Bladder microvascular endothelial cell (primary cell): ENCODE results near the gene XPC. TPM values are rescaled to one million over a fixed set of nuclear protein-coding genes. Genes with fewer than 3 reads are reported as not detected.

ENCODE experiments used
- total RNA-seq: library from RNA; depleted of rRNA; stranded (reverse); fragments of >200 nt; gene quantifications from 2 replicates; pipeline ENCODE4 v1.2.3, GENCODE V29; 2014

Gene XPC
- total RNA-seq: 35.8 and 60.5 TPM in 2 replicates

DNA sequence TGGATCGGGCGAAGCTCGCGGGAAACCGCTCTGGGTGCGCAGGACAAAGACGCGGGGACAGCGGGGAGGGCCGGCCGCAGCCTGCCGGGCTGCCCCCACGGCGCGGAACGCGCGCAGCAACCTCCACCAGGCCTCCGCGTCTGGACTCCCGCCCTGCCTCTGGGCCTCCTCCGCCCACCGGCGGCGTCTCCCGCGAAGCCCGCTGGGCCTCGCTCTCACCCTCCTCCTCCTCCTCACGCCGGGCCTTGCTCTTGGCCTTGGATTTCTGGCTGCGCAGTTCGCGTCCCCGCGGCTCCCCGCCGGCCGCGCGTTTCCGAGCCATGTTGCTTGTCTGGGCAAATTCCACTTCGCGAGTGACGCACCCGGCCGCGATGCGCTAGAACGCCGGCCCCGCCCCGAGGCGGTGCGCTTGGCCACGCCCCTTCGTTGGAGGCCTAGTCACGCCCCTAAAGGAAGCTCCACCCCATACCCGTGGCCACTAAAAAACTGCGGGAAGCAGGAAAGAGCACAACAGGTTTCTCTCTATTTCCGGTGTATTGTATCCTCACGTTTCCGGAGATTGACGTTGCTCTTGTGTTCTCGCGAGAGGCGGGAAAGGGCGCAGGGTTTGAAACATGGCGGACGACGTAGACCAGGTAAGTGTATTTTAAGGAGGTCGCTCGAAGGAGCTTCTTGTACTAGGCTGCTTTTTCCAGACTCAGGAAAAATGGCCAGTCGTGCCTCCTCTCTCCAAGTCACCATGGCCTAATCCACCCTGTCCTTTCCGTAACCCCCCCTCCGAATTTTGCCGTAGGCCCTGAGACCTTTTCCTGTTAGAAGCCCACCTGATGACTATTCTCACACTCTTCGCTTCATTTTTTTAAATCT lies at the start of gene XPC, which contains the start of gene LSM3:
XPC (minus strand) TSS at position 355 of the 867 bp plus-strand sequence; CDS start at position 322, 33 bp downstream.
LSM3 (plus strand) TSS at position 571 of the 867 bp plus-strand sequence; CDS start at position 615, 44 bp downstream.

DNA sequence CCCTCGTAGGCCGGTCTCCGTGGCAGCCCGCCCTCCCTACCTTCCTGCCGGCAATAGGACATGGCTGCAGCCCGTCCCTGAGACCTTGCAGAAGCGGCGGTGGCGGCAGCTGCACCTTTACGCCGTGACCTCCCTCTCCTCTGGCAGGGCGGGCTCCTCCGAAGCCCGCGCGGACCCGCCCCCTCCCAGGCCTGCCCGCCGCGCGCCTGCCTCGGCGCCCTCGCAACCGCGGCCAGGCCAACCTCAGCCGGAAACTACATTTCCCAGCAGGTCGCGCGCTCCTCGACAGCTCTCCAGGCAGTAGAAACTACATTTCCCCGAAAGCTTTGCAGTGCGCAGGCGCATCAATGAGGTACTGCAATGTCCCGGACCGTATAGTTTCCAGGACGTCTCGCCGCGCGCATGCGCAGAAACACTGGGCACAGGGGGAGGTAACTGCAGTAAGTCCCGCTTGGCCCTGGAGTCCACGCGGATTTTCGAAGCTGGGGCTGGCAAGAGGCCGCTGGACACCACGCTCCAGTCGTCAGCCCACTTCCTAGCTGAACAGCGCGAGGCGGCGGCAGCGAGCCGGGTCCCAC lies 53.7 kb downstream of the XPC start, which contains the start of the genes CHCHD4 and TMEM43:
CHCHD4 (minus strand) TSS at position 256 of the 578 bp plus-strand sequence; CDS start at position 62, 194 bp downstream.
TMEM43 (plus strand) TSS at position 438 of the 578 bp plus-strand sequence. CDS start 142 bp downstream, outside the sequence.

Other genes with a start within 250 kb of the XPC start
- gene CHCHD4, start 53.7 kb downstream of the XPC start, total RNA-seq: 11.2 and 14.0 TPM in 2 replicates
- gene TMEM43, start 53.5 kb downstream of the XPC start, total RNA-seq: 77.5 and 142 TPM in 2 replicates
- gene LSM3, start 216 bp upstream of the XPC start, total RNA-seq: 6.2 and 7.6 TPM in 2 replicates
- 9.2 and 22.7 TPM in 2 replicates for gene SLC6A6, start 224.0 kb upstream of the XPC start, total RNA-seq